Measurements from ENCODE around the gene IGSF21.

IGSF21 gene

DNA sequence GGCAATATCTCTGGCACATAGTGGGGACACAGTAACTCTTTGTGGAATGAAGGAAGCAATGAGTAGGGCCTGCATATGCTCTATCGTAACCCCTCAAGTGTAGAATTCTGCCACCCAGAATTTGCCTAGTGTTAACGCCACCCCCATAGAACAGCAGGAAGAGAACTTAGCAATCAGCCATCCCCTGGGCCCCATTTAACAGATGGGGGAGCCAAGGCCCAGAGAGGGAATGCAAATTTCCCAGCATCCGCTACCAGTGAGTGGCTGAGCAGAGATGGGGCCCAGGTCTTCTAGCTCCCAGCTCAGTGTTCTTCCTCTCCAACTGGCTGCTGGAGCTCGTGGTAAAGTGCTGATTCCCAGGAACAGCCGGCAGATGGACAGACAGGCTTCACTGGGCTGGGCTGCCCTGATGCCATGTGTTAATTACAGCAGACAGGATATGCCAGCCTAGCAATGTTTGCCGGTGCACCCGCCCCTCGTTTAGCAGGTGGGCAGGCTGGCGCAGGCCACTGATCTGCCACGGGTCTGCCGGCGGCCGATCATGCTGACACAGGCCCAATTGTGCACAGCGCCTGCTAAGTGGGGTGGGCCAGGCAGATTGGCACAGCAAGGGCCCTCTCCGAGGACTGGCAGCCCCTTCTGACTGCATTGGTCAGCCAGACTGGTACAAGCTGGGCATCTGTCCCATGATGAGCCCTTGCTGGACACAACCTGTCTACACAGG lies 171.9 kb downstream of the IGSF21 start:
- DNase-seq, result no peak

DNA sequence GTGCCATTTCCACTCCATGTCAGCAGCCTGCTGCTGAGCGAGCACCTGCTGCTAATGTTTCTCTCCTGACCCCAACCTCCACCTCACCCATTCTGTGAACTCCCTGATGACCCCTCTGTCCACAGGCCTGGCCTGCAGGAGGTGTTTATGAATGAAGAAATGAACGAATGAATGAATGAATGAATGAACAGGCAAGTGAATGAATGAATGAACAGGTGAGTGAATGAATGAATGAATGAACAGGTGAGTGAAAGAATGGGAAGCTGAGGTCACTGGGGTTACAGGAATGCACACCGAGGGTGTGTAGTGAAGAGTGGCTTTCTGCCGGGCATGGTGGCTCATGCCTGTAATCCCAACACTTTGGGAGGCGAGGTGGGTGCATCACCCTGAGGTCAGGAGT lies 173.4 kb downstream of the IGSF21 start:
- DNase-seq, result no peak

DNA sequence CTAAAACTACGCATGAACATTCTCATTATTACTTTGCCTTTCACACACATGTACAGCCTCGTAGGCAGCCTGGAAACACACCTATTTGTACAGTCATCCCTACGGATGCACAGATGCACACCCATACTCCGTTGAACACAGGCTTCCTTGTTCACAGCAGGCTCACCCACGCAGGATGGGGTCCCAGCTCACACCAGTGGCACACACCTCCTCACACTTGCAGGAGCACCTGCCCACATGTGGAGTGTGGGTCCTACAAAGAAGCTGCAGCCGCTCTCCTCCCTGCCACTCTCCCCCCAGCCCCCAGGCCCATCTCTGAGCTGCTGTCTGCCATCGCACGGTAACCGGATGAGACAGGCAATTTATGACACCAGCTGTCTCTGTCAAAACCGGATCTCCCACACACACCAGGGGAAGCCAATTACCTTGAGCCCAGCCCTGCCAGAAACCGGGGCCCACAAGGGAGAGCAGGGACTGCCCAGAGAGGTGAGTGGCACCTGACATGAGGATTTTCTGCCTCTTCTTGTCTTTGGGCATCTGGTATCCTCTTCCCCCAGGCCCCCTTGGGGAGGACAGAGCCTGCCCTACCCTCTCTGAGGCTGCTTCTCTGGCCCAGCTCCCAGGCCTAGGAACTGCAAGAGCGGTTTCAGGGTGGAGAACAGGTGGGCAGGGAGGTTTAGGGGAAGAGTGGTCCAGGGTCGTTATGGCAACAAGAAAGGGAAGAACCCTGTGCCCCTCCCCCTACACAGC lies 175.4 kb downstream of the IGSF21 start:
- no peak for DNase-seq

DNA sequence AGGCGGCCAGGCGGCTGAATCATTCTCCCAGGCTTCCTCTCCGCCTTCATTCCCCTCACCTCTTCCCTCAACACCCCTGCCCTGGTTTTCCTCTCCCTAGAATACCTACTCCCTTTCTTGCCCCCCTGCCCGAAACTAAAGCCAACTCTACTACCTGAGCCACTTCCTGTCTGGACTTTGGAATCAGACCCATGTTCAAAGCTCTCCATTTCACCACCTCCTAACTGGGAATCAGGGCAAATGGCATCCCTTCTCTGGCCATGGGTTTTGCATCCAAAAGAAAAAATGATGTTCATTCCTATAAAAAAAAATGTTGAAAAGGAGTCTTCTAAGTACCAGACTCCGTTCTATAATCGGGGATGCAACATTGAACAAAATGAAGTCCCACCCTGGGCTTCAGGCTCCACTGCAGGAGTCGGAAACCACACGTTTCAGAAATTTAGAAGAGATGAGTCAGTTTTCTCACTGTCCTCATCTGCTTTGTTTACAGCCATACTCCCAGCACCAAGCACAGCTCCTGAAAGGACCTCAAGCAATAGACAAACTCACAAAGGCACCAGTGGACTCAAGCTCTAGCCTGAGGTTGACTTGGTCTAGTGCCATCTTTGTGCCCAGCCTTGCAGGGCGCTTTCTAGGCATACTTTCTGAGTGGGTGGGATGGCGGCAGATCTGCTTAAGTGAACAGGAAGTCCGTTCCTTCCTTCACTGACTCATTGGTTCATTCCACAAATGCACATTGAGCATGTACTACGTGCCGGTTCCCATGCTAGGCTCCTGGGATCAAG lies 176.2 kb downstream of the IGSF21 start:
- no peak for DNase-seq

DNA sequence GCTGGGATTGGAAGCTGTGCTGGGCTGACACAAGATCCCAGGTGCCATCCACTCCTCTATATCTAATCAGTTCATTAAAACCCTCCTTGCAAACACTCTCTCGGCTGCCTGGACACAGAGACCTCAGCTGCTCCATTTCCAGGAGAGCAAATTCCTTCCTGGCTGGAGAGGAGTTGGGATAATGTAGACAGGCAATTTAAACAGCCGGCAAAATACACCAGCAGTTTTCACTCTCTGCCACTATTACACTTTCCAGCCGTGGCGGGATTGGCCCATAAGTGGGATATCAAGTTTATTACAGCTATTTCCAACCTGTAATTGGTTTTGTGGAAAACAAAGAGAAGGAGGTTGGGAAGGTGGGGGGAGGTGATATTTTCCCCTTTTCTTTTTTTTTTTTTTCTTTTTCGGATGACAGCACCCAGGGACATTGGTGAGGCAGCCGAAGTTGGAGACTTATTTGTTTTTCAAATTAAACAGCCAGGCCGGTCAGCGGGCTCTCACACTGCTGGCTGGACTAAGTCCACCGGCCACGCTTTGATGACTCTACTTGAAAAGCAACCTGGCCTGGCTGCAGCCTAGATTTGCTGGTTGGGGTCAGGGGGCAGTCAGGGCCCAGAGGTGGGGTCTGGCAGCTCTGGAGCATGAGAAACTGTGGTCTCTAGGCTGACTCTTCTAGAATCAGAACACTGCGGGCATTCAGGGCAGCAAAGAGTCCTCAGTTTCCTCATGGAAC lies 177.4 kb downstream of the IGSF21 start:
- DNase-seq, result no peak

DNA sequence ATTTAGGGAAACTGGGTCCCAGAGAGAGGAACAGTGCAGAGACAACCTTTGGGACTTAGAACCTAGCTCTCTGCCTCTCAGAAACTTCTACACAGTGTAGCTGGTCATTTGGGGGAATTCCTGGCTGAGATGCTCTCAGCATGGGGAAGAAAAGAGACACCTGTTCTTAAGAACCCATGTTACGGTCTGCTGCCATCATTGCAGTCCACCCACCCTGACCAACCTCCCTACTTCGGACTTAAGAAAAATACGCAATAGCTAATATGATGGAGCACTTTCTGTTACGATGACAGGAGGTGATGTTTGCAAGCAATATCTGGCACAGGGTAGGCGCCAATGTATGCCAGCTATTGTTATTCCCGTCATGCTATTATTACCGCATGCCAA lies 177.9 kb downstream of the IGSF21 start:
- DNase-seq, result no peak

DNA sequence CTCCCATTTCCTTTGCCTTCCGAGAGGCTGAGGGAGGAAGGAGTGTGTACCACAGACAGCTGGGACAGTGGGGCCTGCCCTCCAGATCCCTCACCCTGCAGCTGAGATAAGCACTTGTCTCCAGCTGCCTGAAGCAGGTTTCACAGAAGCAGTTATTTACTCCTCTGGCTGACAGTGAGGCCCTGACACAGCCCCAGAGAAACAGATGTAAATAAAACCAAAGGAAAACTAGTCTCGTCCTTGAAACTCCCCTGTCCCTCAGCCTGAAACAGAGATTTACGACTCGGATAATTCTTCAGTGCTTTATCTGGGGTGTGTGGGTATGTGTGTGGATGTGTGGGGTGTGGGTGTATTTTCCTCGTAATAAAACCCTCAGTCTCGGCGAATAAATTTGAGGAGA lies 181.1 kb downstream of the IGSF21 start:
- DNase-seq, result no peak

DNA sequence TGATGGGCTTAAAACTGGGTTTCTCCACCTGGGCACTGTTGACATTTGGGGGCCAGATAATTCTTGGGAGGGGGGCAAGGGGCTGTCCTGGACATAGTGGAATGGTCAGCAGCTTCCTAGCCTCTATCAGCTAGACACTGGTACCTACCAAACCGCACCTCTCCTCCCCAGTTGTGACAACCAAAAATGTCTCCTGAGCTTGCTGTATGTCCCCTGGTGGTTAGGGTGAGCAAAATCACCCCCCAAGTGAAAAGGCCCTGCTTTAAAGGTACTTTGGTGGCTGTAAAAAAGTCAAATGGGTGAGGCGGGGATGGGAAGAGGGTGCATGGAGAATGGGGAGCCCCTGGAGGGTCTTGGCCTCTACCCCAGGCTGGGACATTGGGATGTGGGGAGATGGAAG lies 182.0 kb downstream of the IGSF21 start:
- no peak for DNase-seq

DNA sequence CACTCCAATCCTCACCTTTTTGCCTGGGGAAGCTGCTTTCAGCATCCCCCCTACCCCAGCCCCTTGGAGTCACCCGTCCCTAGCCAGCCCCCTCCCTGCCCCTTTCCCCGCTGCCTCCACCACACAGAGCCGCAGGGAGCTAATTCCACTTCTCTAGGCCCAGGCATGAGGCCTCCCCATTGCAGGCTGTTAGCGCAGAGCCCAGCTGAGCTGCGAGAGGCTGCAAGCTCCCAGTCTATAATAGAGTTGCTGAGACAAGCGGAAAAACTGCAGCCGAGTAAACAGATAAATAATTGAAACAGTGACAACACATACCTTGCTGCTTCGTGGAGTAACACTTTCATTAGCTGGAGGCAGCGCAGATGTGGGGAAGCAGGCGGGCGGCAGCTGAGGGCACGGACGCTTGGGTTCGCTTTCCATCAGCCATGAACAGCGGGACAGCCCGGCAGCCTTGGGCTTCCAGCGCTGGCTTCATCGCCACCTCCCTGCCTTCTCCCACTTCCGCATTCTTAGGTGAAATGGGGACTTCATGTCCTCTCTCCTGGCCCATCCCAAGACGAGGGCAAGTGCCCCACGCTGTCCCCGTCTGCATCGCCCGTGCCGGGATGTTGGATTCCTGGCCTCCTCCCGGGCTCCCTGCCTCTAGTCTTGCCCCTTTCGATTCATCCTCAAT lies 183.3 kb downstream of the IGSF21 start:
- no peak for DNase-seq

DNA sequence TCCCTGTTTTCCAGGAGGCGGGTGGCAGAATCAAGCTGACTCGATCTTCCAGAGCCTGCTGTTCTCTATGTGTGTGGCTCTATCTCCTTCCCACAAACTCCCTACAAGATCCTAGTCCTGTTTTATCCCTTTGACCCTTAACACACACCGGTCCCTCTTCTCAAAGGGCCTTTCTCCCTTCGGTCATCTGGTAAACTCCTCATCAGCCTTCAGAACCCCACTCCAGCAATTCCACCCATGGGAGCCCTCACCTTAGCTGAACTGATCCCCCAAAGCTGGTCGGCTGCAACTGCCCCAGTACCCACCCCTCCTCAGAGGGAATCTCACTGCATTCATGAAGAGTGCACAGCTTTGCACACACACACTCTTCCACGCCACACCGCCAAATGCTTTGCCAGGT lies 184.9 kb downstream of the IGSF21 start:
- no peak for DNase-seq

DNA sequence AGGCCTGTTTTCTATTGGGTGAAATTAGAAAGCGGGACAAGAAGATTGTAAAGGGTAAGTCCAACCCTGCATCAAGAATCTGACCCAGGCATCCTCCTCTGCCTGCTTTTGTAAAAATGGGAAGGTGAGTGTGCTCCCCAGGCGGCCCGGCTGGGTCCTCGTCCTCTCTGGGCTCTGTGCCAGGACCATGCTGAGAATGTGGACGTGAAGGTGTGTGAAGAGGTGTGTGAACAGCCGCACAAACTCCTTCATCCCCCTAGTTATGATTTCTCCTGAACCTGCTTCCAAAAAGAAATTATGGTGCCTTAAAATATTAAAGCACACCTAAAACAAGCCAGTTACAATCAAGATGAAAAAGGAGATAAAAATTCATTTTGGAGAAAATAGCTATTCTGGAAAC lies 185.7 kb downstream of the IGSF21 start:
- DNase-seq, result no peak

DNA sequence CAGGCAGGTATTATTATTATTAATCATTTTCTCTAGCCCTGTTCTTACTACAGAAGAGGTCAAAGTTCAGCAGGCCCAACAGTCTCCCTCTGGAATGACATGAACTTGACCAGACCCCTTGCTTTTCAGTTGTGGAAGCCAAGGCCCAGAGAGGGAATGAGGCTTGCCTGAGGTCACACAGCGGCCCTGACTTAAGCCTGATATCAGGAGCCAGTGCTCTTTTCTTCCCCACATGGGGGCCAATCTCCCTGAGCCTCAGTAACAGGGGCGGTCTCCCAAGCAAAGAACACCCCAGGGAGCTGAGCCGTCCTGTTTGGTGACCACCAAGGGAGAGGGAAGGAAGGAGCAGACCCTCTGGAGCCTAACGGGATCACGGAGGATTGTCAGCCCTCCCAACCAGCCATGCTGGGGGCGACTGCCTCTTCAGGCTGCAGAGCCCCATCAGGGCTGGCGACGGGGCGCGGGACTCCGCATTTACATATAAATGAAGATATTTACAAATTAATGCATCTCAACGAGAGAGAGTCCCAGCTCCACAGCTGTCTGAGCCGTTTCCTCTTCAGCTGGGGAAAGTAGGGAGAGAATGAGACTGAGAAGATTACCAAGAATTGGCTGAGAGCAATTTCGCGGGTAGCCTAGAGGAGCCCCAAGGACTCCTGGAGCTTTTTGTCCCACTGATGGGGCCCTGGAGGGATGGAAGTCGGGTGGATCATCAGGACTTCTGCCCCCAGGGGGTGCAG lies 187.0 kb downstream of the IGSF21 start:
- no peak for DNase-seq

DNA sequence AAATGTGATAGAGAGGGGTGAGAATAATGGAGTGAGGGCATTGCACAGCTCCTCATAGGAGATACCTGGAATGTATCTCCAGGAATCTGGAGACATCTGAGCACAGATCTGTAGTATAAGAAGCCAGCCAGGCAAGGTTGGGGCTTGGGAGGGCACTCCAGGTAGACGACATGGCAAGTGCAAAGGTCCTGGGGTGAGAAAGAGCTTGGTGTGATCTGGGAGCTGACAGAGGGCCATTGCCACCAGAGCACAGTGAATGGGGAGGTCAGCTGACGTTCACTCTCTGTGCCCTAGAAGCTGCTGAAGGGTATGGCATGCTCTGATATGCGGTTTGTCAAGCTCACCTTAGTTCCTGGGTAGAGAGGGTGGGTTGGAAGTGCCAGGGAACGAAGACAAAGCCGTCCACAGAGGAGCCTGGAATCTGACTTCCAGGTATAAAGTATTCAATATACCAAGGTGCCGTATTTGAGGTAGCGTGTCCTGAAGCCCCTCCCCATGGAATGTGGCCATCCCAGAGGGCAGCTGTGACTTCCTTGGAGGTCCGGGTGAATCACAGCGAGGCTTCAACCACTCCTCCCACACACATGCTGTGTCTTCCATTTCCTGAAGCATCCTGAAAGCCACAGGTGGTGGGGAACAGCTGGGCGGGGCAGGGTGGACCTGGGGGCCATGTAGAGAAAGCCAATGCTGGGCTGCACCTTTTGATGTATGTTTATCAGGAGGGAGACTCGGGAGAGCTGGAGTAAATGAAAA lies 190.5 kb downstream of the IGSF21 start:
- no peak for DNase-seq

DNA sequence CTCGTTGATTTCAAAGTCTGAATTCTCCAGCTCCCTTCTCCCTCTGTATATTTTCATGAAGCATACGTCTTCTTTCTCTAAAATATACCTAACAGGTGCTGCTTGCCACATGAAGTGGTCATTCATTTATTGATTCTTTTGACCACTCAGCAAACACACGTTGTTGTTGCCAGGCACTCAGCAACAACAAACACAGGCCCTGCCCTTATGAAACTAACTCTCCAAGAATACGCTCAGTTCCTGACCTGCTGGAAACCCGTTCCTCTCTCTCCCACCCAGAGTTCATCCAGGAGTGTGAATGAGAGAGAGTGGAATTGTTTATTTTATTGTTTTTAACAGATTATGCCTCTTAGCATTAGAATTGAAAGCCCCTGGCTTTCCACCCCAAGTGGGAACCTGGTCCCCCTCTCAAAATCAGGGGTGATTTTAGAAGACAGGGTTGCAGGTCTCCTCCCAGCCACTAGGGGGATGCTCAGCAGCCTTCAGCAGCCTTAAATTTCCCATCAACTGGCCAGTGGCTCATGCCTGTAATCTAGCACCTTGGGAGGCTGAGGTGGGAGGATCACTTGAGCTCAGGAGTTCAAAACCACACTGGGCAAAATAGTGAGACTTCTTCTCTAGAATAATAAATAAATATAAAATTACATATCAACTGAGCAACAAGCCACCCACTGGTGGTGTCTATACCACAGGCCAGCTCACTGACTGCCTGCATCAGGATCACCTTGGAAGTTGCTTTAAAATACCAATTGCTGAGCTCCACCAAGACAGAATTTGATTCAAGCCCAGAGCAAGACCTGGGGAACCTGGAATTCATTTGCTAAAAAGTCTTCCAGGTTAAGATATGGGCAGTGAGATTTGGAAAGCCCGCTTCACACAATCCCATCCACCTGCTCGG lies 192.1 kb downstream of the IGSF21 start:
- DNase-seq, result peak in 1 of 2 donors; percentile 2

DNA sequence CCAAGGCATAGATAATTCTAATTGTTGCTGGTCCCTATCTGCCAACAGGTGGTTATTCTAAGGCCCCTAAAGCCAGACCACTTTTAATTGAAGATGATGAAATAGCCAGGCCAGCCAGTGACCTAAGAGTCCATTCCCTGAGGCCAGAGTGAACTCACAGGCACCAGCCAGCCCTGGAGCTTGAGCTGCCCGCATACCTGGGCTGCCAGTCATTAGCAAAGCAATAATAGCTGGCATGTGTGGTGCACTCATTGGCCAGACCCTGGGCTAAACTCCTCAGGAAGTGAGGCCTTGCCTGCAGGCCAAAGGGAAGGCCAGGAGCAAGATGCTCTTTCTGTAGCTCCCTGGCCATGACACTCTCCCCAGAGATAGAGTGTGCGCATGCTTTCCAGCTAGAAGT lies 192.8 kb downstream of the IGSF21 start:
- DNase-seq, result no peak

DNA sequence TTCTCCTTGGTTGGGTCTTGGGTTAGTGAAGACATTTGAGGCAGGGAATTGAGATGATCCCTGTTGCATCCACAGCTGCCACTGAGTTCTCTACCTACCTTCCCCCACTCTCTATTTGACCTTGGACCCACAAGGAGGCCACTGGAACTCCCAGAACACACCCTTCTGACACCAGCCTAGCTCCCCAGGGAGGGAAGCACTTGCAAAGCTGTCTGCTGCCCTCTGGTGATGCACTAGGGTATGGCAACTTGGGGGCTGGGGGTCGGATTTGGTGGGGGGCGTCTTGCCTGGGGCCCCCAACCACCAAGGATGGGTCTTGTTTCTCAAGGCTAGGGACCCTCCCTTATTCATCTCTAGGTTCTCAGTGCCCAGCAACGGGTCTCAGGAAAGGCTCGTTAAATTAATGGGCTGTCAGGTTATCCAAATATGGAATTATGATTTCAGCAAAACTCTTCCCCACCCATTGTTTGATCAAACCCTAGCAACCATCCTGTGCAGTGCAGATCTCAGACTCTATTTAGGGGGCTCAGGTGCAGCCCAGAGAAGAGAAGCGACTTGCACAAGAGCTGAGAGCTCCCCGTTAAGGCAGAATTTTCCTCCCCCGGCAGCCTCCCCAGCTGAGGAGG lies 195.3 kb downstream of the IGSF21 start:
- no peak for DNase-seq

DNA sequence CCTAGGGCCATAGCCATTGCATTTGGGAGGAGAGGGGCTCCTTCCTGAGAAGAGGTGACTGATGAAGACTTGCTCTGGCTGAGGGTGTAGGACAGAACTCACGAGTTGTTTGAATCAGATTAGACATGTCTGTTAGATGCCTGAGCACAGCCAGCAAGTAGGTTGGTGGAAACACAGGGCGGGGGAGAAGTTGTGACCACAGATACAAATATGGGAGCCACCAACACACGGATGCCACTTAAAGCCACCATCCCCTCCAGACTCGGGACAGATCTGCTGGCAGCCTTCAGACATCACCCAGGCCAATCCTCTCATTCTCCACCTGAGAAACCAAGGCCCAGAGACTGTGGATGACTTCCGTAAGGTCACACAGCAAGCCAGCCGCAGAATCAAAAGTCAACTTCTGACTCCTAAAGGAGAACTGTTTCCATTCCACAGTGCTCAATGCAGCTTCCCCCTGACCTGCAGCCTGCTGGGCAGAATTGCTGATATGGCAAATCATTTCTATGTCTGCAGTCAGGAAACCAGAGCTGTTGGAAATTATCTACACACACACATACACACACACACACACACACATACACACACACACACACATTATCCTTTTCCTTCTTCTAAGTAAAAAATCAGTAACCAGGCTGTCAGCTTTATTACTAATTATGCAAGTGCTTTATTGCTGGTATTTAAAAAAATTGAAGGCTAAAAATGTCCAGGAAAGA lies 196.7 kb downstream of the IGSF21 start:
- DNase-seq, result no peak

DNA sequence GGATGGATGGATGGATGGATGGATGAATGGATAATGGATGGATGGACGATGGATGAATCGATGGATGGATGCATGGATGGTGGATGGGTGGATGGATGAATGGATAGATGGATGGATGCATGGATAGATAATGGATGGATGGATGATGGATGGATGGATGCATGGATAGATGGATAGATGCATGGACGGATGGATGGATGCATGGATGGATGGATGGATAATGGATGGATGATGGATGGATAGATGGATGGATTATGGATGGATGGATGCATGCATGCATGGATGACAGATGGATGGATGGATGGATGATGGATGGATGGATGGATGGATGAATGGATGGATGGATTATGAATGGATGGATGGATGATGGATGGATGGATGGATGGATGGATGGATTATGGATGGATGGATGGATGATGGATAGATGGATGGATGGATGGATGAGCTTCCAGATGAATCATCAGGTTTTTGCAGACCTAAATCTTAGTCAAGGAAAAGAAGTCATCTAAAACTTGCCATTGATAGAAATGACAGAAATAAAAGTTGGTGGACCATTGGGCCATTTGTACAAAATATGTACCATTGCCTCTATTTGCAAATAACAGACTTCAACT lies 197.7 kb downstream of the IGSF21 start:
- DNase-seq, result no peak
